ENCODE results near the gene MYH11. TPM values are rescaled to one million over a fixed set of nuclear protein-coding genes. Genes with fewer than 3 reads are reported as not detected.

The MYH11 gene
- total RNA-seq, 1 donor from 2014 or later = 1.9 TPM

DNA sequence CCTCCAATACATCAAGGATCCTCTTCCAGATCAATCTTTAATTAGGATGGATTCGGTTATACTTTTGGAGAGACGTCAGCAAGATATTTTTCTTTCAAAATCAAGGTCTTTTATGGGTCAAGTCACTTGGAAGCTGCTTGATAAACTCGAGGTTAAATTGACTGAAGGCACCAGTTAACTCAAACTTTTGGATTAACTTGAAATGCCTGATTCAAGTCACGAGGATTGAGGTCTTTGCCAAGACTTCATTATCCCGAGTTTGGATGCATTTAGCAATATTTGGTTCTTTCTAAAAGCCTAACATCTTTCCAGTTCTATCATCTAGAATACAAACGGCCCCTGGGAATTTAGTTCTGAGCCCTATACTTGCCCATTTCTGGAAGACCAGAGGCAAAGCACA, 82.9 kb downstream of the MYH11 start:
- Mint-ChIP-seq H3K4me3 (ENCODE audit: unreplicated experiment) (no peak overlapping the region), H3K27ac (ENCODE audit: unreplicated experiment) (no peak overlapping the region), H3K36me3 (ENCODE audit: unreplicated experiment) (no peaks in the 10 kb centered on the region), H3K9me3 (ENCODE audit: unreplicated experiment) (no peaks in the 10 kb centered on the region), H3K27me3 (ENCODE audit: unreplicated experiment) (peaks cover 39% of the 10 kb centered on the region), H3K4me1 (ENCODE audit: unreplicated experiment) (no peaks in the 10 kb centered on the region)
- TF ChIP-seq, protein P1, sequence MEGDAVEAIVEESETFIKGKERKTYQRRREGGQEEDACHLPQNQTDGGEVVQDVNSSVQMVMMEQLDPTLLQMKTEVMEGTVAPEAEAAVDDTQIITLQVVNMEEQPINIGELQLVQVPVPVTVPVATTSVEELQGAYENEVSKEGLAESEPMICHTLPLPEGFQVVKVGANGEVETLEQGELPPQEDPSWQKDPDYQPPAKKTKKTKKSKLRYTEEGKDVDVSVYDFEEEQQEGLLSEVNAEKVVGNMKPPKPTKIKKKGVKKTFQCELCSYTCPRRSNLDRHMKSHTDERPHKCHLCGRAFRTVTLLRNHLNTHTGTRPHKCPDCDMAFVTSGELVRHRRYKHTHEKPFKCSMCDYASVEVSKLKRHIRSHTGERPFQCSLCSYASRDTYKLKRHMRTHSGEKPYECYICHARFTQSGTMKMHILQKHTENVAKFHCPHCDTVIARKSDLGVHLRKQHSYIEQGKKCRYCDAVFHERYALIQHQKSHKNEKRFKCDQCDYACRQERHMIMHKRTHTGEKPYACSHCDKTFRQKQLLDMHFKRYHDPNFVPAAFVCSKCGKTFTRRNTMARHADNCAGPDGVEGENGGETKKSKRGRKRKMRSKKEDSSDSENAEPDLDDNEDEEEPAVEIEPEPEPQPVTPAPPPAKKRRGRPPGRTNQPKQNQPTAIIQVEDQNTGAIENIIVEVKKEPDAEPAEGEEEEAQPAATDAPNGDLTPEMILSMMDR (IDR thresholded peaks at IDR 0.05) = no peak
- DNase-seq (ENCODE audit: extremely low spot score, unreplicated experiment) = no peak

DNA sequence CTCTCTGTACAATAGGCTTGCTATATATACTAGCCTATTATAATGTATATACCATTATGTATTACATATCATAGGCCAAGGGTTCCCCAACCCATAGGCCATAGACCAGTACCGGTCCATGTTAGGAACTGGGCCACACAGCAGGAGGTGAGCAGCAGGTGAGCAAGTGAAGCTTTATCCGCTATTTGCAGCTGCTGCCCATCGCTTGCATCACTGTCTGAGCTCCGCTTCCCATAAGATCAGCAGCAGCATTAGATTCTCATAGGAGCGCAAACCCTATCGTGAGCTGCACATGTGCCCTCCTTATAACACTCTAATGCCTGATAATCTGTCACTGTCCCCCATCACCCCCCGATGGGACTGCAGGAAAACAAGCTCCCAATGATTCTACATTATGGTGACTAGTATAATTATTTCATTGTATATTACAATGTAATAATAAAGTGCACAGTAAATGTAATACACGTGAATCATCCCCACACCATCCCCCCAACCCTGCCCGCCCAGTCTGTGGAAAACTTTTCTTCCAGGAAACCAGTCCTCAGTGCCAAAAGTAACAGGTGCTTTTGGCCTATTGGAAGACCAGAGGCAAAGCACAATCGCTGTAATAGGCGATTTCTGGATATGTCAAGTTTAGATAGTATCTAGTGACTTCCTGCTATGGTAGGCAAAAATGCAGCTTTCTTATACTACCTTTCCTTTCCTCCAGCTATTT, 84.1 kb downstream of the MYH11 start:
- TF ChIP-seq, protein P1 (IDR thresholded peaks at IDR 0.05) = no peak
- Mint-ChIP-seq H3K4me1 (ENCODE audit: unreplicated experiment) (no peaks in the 10 kb centered on the region), H3K9me3 (ENCODE audit: unreplicated experiment) (no peaks in the 10 kb centered on the region), H3K27me3 (ENCODE audit: unreplicated experiment) (peaks cover 39% of the 10 kb centered on the region), H3K36me3 (ENCODE audit: unreplicated experiment) (peaks cover 2% of the 10 kb centered on the region), H3K4me3 (ENCODE audit: unreplicated experiment) (no peak overlapping the region), H3K27ac (ENCODE audit: unreplicated experiment) (no peak overlapping the region)
- DNase-seq (ENCODE audit: extremely low spot score, unreplicated experiment) = no peak

DNA sequence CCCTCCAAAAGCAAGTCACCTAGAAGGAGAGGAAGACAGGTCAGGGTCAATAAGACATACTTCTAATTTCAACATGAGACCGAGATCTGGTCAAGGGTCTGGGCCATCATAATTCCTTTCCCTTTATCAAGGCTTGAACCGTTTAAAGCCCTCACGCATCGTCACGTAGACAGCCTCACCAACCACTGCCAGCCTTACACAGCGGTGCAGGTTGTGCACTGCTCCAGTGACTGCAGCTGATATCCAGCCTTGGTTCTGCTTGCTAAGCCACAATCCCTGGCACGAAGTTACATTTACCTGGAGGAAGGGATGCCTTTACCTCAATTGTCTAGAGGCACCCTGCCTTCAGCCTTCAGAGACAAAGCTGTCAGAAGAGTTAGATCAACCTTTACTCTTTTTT, 85.1 kb downstream of the MYH11 start:
- Mint-ChIP-seq H3K36me3 (ENCODE audit: unreplicated experiment) (peaks cover 2% of the 10 kb centered on the region), H3K9me3 (ENCODE audit: unreplicated experiment) (no peaks in the 10 kb centered on the region), H3K4me1 (ENCODE audit: unreplicated experiment) (no peaks in the 10 kb centered on the region), H3K27me3 (ENCODE audit: unreplicated experiment) (peaks cover 35% of the 10 kb centered on the region), H3K27ac (ENCODE audit: unreplicated experiment) (no peak overlapping the region), H3K4me3 (ENCODE audit: unreplicated experiment) (no peak overlapping the region)
- DNase-seq (ENCODE audit: extremely low spot score, unreplicated experiment) = no peak
- TF ChIP-seq, protein P1 (IDR thresholded peaks at IDR 0.05) = no peak

DNA sequence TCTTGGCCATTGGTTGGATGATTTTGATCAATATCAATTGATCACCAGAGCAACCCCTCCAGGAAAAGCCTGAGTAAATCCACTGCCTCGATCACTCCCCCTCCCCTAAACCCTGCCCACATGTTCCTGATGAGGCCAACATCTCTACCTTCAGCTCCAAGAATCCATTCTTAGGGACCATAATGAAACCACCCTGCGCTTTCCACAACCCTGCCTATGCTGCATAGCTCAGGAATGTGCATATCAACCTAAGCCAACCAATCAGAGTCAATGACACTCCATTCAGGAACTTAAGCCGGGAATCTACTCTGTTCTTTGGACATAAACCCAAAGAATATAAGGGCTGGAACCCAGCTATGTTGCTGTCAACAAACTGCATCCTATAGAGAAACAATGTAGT, 86.3 kb downstream of the MYH11 start:
- DNase-seq (ENCODE audit: extremely low spot score, unreplicated experiment) = no peak
- H3K4me3 Mint-ChIP-seq (ENCODE audit: unreplicated experiment) = no peak overlapping the region
- TF ChIP-seq, protein P1 (IDR thresholded peaks at IDR 0.05) = no peak

DNA sequence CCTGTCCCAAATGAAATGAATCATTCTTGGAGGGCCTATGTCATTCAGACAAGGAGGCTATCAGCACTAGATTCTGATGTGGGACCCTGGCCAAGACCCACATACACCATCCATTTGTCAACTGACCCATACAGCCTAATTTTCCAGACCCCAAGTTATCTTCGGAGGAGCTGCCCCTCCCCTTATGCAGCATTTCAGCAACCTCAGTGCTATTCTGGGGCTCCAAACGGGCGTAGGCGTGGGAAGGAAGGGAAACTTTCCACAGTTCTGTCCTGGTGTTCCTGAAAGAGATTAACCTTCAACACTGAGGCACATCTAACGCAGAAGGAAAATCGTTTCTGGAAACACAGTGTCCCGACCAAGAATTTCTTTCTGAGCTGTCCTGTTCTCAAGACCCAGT, 86.7 kb downstream of the MYH11 start:
- no peak for DNase-seq (ENCODE audit: extremely low spot score, unreplicated experiment)
- Mint-ChIP-seq H3K9me3 (ENCODE audit: unreplicated experiment) (no peaks in the 10 kb centered on the region), H3K27ac (ENCODE audit: unreplicated experiment) (no peak overlapping the region), H3K27me3 (ENCODE audit: unreplicated experiment) (peaks cover 26% of the 10 kb centered on the region), H3K4me3 (ENCODE audit: unreplicated experiment) (no peak overlapping the region), H3K4me1 (ENCODE audit: unreplicated experiment) (peaks cover 3% of the 10 kb centered on the region), H3K36me3 (ENCODE audit: unreplicated experiment) (peaks cover 2% of the 10 kb centered on the region)
- TF ChIP-seq, protein P1 (IDR thresholded peaks at IDR 0.05) = no peak

More for the DNA sequence above, 86.3 kb downstream of the MYH11 start:
- Mint-ChIP-seq H3K27ac (ENCODE audit: unreplicated experiment) (no peak overlapping the region), H3K36me3 (ENCODE audit: unreplicated experiment) (peaks cover 2% of the 10 kb centered on the region), H3K4me1 (ENCODE audit: unreplicated experiment) (peaks cover 3% of the 10 kb centered on the region), H3K9me3 (ENCODE audit: unreplicated experiment) (no peaks in the 10 kb centered on the region), H3K27me3 (ENCODE audit: unreplicated experiment) (peaks cover 25% of the 10 kb centered on the region)
